ENCODE results near the gene PARP3.

The PARP3 gene

GRCh38 chr3:51934991-51935885 lies 6.9 kb upstream of the PARP3 start:
- TF ChIP-seq CTCF (IDR thresholded peaks at IDR 0.05; ENCODE audit: borderline replicate concordance, insufficient read depth, low read depth, low read length) = no peak
- H3K4me3 ChIP-seq (ENCODE audit: low read depth, low read length) = no peak overlapping the region

GRCh38 chr3:51935886-51936755 lies 6.0 kb upstream of the PARP3 start:
- no peak for TF ChIP-seq CTCF (IDR thresholded peaks at IDR 0.05; ENCODE audit: borderline replicate concordance, insufficient read depth, low read depth, low read length)
- no peak overlapping the region for H3K4me3 ChIP-seq (ENCODE audit: low read depth, low read length)

GRCh38 chr3:51937014-51937413 lies 5.1 kb upstream of the PARP3 start:
- no peak overlapping the region for H3K4me3 ChIP-seq (ENCODE audit: low read depth, low read length)
- TF ChIP-seq CTCF (IDR thresholded peaks at IDR 0.05; ENCODE audit: borderline replicate concordance, insufficient read depth, low read depth, low read length) = no peak

DNA sequence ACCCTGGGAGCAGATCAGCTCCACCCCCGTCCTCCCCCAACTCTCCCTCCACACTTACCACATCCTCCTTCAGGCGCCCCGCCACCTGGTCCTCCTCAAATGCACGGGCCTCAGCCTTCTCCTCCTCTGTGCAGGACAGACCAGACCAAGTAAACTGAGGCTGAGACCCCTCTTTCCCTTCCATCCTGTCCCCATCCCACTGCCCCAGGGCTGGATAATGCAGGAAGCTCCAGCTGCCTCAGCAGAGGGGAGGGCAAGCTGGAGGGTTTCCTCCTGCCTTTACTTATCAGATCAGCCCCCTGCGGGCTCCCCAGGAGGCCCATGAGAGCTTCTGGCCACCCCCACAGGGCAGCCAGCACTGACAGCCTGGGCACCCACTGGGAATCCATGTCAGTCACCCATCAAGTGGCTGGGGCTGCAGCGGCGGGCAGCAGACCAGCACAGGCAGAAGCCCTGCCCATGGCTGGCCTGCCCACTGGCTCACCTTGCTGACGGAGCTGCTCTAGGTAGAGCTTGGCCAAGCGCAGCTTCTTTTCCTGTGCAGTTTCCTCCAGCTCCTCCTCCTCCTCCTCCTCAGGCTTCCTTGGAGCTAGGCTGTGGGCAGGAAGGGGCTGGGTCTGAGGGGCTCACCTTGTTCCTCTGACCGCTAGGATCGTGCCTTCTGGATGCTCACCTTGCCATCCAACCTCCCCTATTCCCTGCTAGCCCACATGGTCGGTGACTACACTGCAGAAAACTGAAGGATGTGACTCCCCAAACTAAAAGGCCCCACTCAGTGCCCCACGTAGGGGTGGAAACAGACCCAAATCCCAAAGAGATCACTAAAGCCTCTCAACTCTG lies 4.3 kb upstream of the PARP3 start:
- H3K4me3 ChIP-seq (ENCODE audit: low read depth, low read length) = no peak overlapping the region
- no peak for TF ChIP-seq CTCF (IDR thresholded peaks at IDR 0.05; ENCODE audit: borderline replicate concordance, insufficient read depth, low read depth, low read length)

DNA sequence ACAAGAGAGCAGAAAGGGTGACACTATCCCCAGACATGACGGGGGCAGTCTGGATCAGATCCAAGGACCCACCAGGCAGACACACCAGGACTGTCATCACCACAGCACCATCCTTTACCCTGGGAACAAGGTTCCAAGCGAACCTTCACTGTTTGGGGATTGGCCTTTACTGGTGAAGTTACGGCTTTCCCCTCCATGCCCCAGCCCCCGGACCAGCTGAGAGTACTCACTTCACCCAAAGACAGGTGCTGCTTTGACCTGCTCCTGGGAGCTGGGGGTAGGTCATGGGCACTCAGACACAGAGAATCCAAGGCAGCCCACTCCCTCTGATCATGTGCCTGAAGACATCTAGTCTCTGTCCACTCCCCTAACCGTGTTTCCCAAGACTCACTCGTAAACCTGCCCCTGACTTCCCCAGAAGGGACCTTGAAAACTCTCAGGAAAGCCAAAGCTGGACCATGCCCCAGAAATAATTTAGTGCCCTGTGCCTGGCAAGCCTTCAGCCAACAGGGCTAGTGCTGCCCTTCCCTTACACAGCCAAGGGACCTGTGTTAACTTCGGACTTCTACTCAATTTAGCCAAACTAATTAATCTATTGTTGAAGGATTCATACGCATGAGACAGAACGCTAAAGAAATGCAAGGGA lies 3.3 kb upstream of the PARP3 start:
- H3K4me3 ChIP-seq (ENCODE audit: low read depth, low read length) = no peak overlapping the region
- no peak for TF ChIP-seq CTCF (IDR thresholded peaks at IDR 0.05; ENCODE audit: borderline replicate concordance, insufficient read depth, low read depth, low read length)

Data from GM12875 (cell line).